LNCAP (cell line): ENCODE data around the gene PLGRKT.
A peak's percentile ranks its signal among the peaks of the same experiment; 100 is the strongest.

Source experiments
- CTCF ChIP-seq: fragments of 450-650 bp; IDR thresholded peaks from 2 replicates; pipeline ENCODE4 v1.5.1; 2017; ENCODE audit warnings: mild to moderate bottlenecking

The PLGRKT gene

GRCh38 chr9:5336688-5337087 lies 101.0 kb downstream of the PLGRKT start:
- no peak for TF ChIP-seq CTCF

GRCh38 chr9:5326893-5327548 lies 110.7 kb downstream of the PLGRKT start:
- no peak for TF ChIP-seq CTCF

GRCh38 chr9:5326187-5326586 lies 111.5 kb downstream of the PLGRKT start:
- no peak for TF ChIP-seq CTCF

GRCh38 chr9:5321058-5321457 lies 116.7 kb downstream of the PLGRKT start:
- TF ChIP-seq CTCF: 0 out of 2 replicates have a peak, but pooled peaks have one; percentile 21

GRCh38 chr9:5315187-5315923 lies 122.4 kb downstream of the PLGRKT start:
- TF ChIP-seq CTCF: no peak

GRCh38 chr9:5310851-5311250 lies 126.9 kb downstream of the PLGRKT start:
- no peak for TF ChIP-seq CTCF
